Endodermal cell (in vitro differentiated cells): Measurements from ENCODE around the gene ZNF615. TPM values are rescaled to one million over a fixed set of nuclear protein-coding genes. Genes with fewer than 3 reads are reported as not detected.

ENCODE experiments used
- DNase-seq: peaks from one replicate; pipeline ENCODE4 v3.0.0-alpha.2; 2017
- H3K27ac ChIP-seq: 2 replicates; pipeline ENCODE4 v1.5.1; 2013; ENCODE audit warnings: mild to moderate bottlenecking, low read depth, low read length, moderate library complexity
- H3K27me3 ChIP-seq: 2 replicates; pipeline ENCODE4 v1.6.1; 2013; ENCODE audit warnings: mild to moderate bottlenecking, low read length, moderate library complexity; ENCODE audit not compliant: insufficient read depth, control insufficient read depth, poor library complexity, severe bottlenecking
- H3K36me3 ChIP-seq: 2 replicates; pipeline ENCODE4 v1.7.0; 2013; ENCODE audit warnings: mild to moderate bottlenecking, low read length, moderate library complexity; ENCODE audit not compliant: control insufficient read depth, insufficient read depth
- H3K4me1 ChIP-seq: one replicate; pipeline ENCODE4 v1.7.0; 2013; ENCODE audit warnings: low read length; ENCODE audit not compliant: control insufficient read depth, insufficient read depth
- H3K4me3 ChIP-seq: 2 replicates; pipeline ENCODE4 v1.5.1; 2013; ENCODE audit warnings: mild to moderate bottlenecking, low read length, moderate library complexity
- H3K9ac ChIP-seq: 2 replicates; pipeline ENCODE4 v1.6.1; 2013; ENCODE audit warnings: mild to moderate bottlenecking, low read length, moderate library complexity; ENCODE audit not compliant: poor library complexity, severe bottlenecking; ENCODE audit errors: extremely low read depth
- H3K9me3 ChIP-seq: 2 replicates; pipeline ENCODE4 v1.6.1; 2013; ENCODE audit warnings: mild to moderate bottlenecking, low read length, moderate library complexity; ENCODE audit not compliant: control insufficient read depth
- H3K27ac Mint-ChIP-seq: 2 replicates; pipeline ENCODE4 v1.8.0; 2020; ENCODE audit warnings: mixed read lengths
- H3K27me3 Mint-ChIP-seq: 2 replicates; pipeline ENCODE4 v1.8.0; 2021; ENCODE audit warnings: mild to moderate bottlenecking, mixed read lengths; ENCODE audit not compliant: insufficient read depth
- H3K36me3 Mint-ChIP-seq: 2 replicates; pipeline ENCODE4 v1.8.0; 2020; ENCODE audit warnings: low read depth, mixed read lengths
- H3K4me1 Mint-ChIP-seq: 2 replicates; pipeline ENCODE4 v1.8.0; 2020; ENCODE audit warnings: mixed read lengths
- H3K4me3 Mint-ChIP-seq: 2 replicates; pipeline ENCODE4 v1.8.0; 2020; ENCODE audit warnings: mild to moderate bottlenecking, moderate library complexity, mixed read lengths
- H3K9me3 Mint-ChIP-seq: 2 replicates; pipeline ENCODE4 v1.8.0; 2020; ENCODE audit warnings: mild to moderate bottlenecking, mixed read lengths
- CTCF ChIP-seq: fragments of 200-600 bp; sonication (generic); conservative IDR thresholded peaks from 2 replicates; pipeline ENCODE4 v1.5.0; 2021; ENCODE audit warnings: antibody characterized with exemption, mild to moderate bottlenecking
- WGBS, 2 experiments: methylation state at CpG; one replicate each; pipeline versions ENCODE4 v1.1.5 to v1.1.7; 2013; ENCODE audit warnings: missing lambda C conversion rate in 2 of 2, mixed read lengths in 1 of 2; ENCODE audit not compliant: insufficient coverage in 1 of 2, insufficient read length in 1 of 2; 5-methylcytosine and 5-hydroxymethylcytosine counted together
- total RNA-seq, 2 donors: library from RNA; stranded (reverse); fragmentation: NEBNext Ultra II Directional in 1 of 2; extraction: Animal tissue kit (Norgen Biotek cat#: 25700) in 1 of 2; gene quantifications; 2 replicates in 1 of 2; 3 replicates in 1 of 2; pipeline ENCODE4 v1.2.1, GENCODE V29; 2021

ZNF615 gene
- total RNA-seq, 2 donors from 2014 or later = 19.3 to 29.1 TPM

DNA sequence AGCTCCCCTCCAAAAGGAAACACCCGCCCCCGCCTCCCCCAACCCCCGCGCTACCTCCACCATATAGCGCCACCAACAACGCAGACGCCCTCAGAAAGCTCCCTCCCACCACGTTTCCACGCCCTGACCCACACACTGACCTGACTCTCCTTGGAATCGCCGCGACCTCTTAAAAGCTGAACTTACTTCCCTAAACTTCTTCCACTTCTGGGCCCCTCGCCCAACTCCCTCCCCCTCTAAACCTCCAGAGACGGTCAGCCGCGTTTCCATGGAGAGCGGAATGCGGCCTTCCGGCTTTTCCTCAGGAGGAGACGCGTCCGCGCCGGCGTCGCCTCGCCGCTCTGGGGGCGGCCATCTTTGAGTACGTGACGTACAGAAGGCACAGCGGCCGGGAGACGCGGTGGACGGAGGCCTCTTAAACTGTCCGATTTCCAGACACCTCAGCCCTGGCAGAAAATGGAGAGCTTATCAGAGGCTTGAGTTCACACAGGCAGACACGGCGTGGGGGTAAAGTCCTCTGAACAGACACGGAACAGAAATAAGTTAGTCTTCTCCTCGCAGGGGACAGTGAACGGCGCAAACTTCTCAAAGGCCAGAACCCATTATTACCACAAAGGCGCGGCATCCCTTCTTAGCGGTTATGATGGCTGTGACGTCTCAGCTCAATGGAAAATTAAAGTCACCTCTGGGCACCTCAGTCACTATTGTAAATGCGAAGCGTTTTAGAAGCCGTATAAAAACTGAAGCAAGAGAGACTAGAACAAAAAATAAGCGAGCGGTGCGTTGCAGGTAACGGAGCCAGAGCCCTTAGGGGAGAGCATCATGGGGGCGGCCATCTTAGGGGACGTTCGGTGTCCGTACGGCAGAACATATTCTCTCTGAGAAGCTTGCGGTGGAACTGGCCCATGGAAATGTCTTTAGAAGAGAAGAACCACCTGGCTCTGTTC lies 40.8 kb upstream of the ZNF615 start, which contains the start of gene ZNF432:
Gene ZNF432 (minus strand): TSS at position 284 of the 947 bp plus-strand sequence. CDS start 1,970 bp downstream, outside the sequence.
- TF ChIP-seq CTCF = no peak
- H3K27ac ChIP-seq = peak within 1 kb of the TSS; percentile 98
- H3K9me3 Mint-ChIP-seq = peaks cover 47% of the 10 kb centered on the region
- no peaks in the 10 kb centered on the region for H3K27me3 ChIP-seq
- peak within 1 kb of the TSS; percentile 83 for H3K4me3 Mint-ChIP-seq
- H3K9ac ChIP-seq = peak within 1 kb of the TSS; percentile 96
- H3K36me3 Mint-ChIP-seq = peaks cover 55% of the 10 kb centered on the region
- H3K27me3 Mint-ChIP-seq = no peaks in the 10 kb centered on the region
- peak within 1 kb of the TSS; percentile 99 for H3K27ac Mint-ChIP-seq
- peak within 1 kb of the TSS; percentile 87 for H3K4me3 ChIP-seq
- no peaks in the 10 kb centered on the region for H3K4me1 Mint-ChIP-seq
- H3K36me3 ChIP-seq = peaks cover 38% of the 10 kb centered on the region
- 0 to 1% methylated on average over 40 to 59 of the region's 60 CpGs for WGBS, 2 experiments
- H3K9me3 ChIP-seq = peaks cover 68% of the 10 kb centered on the region
- DNase-seq = peak; percentile 98
- H3K4me1 ChIP-seq = no peaks in the 10 kb centered on the region

GRCh38 chr19:52039169-52039568 lies 31.2 kb upstream of the ZNF615 start:
- Histone ChIP-seq H3K4me1 (no peaks in the 10 kb centered on the region), H3K4me3 (peak overlapping the region; percentile 59), H3K9me3 (peaks cover 91% of the 10 kb centered on the region), H3K9ac (no peak overlapping the region), H3K27me3 (no peaks in the 10 kb centered on the region), H3K36me3 (peaks cover 90% of the 10 kb centered on the region), H3K27ac (no peak overlapping the region)
- 98 to 100% methylated on average over 1 to 3 of the region's 4 CpGs for WGBS, 2 experiments
- no peak for DNase-seq
- no peaks in the 10 kb centered on the region for H3K27me3 Mint-ChIP-seq
- no peak overlapping the region for H3K27ac Mint-ChIP-seq
- H3K4me3 Mint-ChIP-seq = no peak overlapping the region
- peaks cover 94% of the 10 kb centered on the region for H3K36me3 Mint-ChIP-seq
- H3K4me1 Mint-ChIP-seq = no peaks in the 10 kb centered on the region
- no peak for TF ChIP-seq CTCF
- peaks cover 84% of the 10 kb centered on the region for H3K9me3 Mint-ChIP-seq

DNA sequence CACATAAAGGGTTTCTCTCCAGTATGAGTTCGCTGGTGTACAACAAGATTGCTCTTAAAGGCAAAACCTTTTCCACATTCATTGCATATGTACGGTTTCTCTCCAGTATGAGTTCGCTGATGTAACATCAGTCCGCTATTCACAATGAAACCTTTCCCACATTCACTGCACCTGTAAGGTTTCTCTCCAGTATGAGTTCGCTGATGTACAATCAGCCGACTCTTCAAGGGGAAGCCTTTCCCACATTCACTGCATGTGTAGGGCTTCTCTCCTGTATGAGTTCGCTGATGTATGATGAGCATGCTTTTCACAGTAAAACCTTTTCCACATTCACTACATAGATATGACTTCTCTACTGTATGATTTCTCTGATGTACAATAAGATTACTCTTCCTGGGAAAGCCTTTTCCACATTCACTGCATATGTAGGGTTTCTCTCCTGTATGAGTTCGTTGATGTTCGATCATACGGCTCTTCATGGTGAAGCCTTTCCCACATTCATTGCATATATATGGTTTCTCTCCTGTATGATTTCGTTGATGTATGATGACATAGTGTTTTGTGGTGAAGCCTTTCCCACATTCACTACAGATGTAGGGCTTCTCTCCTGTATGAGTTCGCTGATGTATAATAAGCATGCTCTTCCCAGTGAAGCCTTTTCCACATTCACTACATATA lies 26.2 kb upstream of the ZNF615 start:
- Mint-ChIP-seq H3K4me3 (no peak overlapping the region), H3K4me1 (no peaks in the 10 kb centered on the region), H3K9me3 (peaks cover 96% of the 10 kb centered on the region), H3K27me3 (peaks cover 2% of the 10 kb centered on the region), H3K27ac (no peak overlapping the region), H3K36me3 (peaks cover 88% of the 10 kb centered on the region)
- WGBS, 2 experiments = 95 to 97% methylated on average over 7 to 11 of the region's 12 CpGs
- H3K9me3 ChIP-seq = peaks cover 100% of the 10 kb centered on the region
- H3K27ac ChIP-seq = no peak overlapping the region
- H3K9ac ChIP-seq = no peak overlapping the region
- peak overlapping the region; percentile 75 for H3K4me3 ChIP-seq
- TF ChIP-seq CTCF = no peak
- H3K4me1 ChIP-seq = no peaks in the 10 kb centered on the region
- no peak for DNase-seq
- peaks cover 89% of the 10 kb centered on the region for H3K36me3 ChIP-seq
- no peaks in the 10 kb centered on the region for H3K27me3 ChIP-seq
